Loucy (cell line): ENCODE measurements around the gene ZNF69.
"Not testable (repeated sequence)": the region's sequence is repeated elsewhere in the genome, so short reads cannot be mapped to it uniquely, and the experiment has no call there.

Source experiments
- H2AFZ ChIP-seq: fragments of 200-600 bp; sonication (generic); 2 replicates; pipeline ENCODE4 v1.6.0; 2016; ENCODE audit warnings: antibody characterized with exemption, mild to moderate bottlenecking, low read length, moderate library complexity
- H3F3A ChIP-seq: fragments of 200-600 bp; 2 replicates; pipeline ENCODE4 v1.6.0; 2016; ENCODE audit warnings: antibody characterized with exemption, low read depth, mild to moderate bottlenecking
- H3K27me3 ChIP-seq: fragments of 200-600 bp; sonication (generic); 2 replicates; pipeline ENCODE4 v1.6.1; 2014; ENCODE audit warnings: low read length, mild to moderate bottlenecking; ENCODE audit not compliant: insufficient read depth, poor library complexity, severe bottlenecking
- H3K36me3 ChIP-seq: fragments of 200-600 bp; sonication (generic); 2 replicates; pipeline ENCODE4 v1.6.1; 2016; ENCODE audit warnings: low read length; ENCODE audit not compliant: insufficient read depth
- H3K4me1 ChIP-seq: fragments of 200-600 bp; sonication (generic); 2 replicates; pipeline ENCODE4 v1.5.1; 2014; ENCODE audit warnings: low read length, mild to moderate bottlenecking; ENCODE audit not compliant: insufficient read depth, poor library complexity, severe bottlenecking
- H3K4me2 ChIP-seq: fragments of 200-600 bp; sonication (generic); 2 replicates; pipeline ENCODE4 v1.6.0; 2014; ENCODE audit warnings: antibody characterized with exemption, low read length, low read depth, mild to moderate bottlenecking; ENCODE audit not compliant: poor library complexity, severe bottlenecking
- H3K4me3 ChIP-seq: fragments of 200-600 bp; sonication (generic); 2 replicates; pipeline ENCODE4 v1.5.1; 2014; ENCODE audit warnings: low read length, mild to moderate bottlenecking, mixed read lengths; ENCODE audit not compliant: poor library complexity, severe bottlenecking
- H3K79me2 ChIP-seq: fragments of 200-600 bp; sonication (generic); 2 replicates; pipeline ENCODE4 v1.6.1; 2014; ENCODE audit warnings: low read length; ENCODE audit not compliant: insufficient read depth
- H3K9ac ChIP-seq: fragments of 200-600 bp; sonication (generic); 2 replicates; pipeline ENCODE4 v1.6.0; 2014; ENCODE audit warnings: mild to moderate bottlenecking, low read depth, low read length, moderate library complexity; ENCODE audit not compliant: poor library complexity, severe bottlenecking
- H3K9me2 ChIP-seq: fragments of 200-600 bp; sonication (generic); replicated peaks from 2 replicates; pipeline ENCODE4 v1.6.1; 2016; ENCODE audit warnings: low read depth, low read length, mixed read lengths
- H3K9me3 ChIP-seq: fragments of 200-600 bp; sonication (generic); 2 replicates; pipeline ENCODE4 v1.6.1; 2014; ENCODE audit warnings: mild to moderate bottlenecking, antibody characterized with exemption, low read length, low read depth; ENCODE audit not compliant: insufficient read depth
- H4K20me1 ChIP-seq: fragments of 200-600 bp; sonication (generic); 2 replicates; pipeline ENCODE4 v1.6.0; 2014; ENCODE audit warnings: antibody characterized with exemption, low read length, mild to moderate bottlenecking; ENCODE audit not compliant: insufficient read depth, poor library complexity, severe bottlenecking
- CTCF ChIP-seq: fragments of 200-600 bp; sonication (generic); conservative IDR thresholded peaks from 2 replicates; pipeline ENCODE4 v1.5.1; 2014; ENCODE audit warnings: mild to moderate bottlenecking, antibody characterized with exemption, low read length
- EZH2phosphoT487 ChIP-seq: fragments of 200-600 bp; IDR thresholded peaks from 2 replicates; pipeline ENCODE4 v1.6.1; 2018; ENCODE audit warnings: antibody characterized with exemption, mild to moderate bottlenecking, moderate library complexity, borderline replicate concordance

ZNF69 gene

GRCh38 chr19:11887611-11888531 is at the start of gene ZNF69:
Gene ZNF69, plus strand, starts transcription at chr19:11887782. Its CDS starts 142 bp downstream, at chr19:11887924.
- Histone ChIP-seq H3K36me3 (no peaks in the 10 kb centered on the region), H3K27me3 (no peaks in the 10 kb centered on the region), H2AFZ (peak within 1 kb of the TSS; percentile 88), H4K20me1 (no peaks in the 10 kb centered on the region), H3K4me1 (peaks cover 12% of the 10 kb centered on the region), H3K9ac (peak within 1 kb of the TSS; percentile 77), H3F3A (no peaks in the 10 kb centered on the region), H3K9me2 (no peaks in the 10 kb centered on the region), H3K4me3 (peak within 1 kb of the TSS; percentile 88), H3K79me2 (peaks cover 8% of the 10 kb centered on the region), H3K9me3 (no peaks in the 10 kb centered on the region), H3K4me2 (peak within 1 kb of the TSS; percentile 76)
- TF ChIP-seq CTCF (no peak; the same call in 1 of the 2 replicates), EZH2phosphoT487 (no peak)

- H3K9me2 ChIP-seq: no peaks in the 10 kb centered on the region
- TF ChIP-seq EZH2phosphoT487 (no peak), CTCF (no peak)
- peaks cover 6% of the 10 kb centered on the region for H3K4me1 ChIP-seq
- no peaks in the 10 kb centered on the region for H3K36me3 ChIP-seq
- no peaks in the 10 kb centered on the region for H3K9me3 ChIP-seq
- H3K9ac ChIP-seq: no peak overlapping the region
- no peak overlapping the region for H2AFZ ChIP-seq
- H3F3A ChIP-seq: no peaks in the 10 kb centered on the region
- no peak overlapping the region for H3K4me3 ChIP-seq
- H3K27me3 ChIP-seq: no peaks in the 10 kb centered on the region
- peaks cover 1% of the 10 kb centered on the region; the same call in 1 of the 2 replicates for H3K79me2 ChIP-seq
- H4K20me1 ChIP-seq: no peaks in the 10 kb centered on the region
- no peak overlapping the region for H3K4me2 ChIP-seq
Observed at GRCh38 chr19:11843722-11844121, 43.9 kb upstream of the ZNF69 start.

GRCh38 chr19:11847615-11848014 is 40.0 kb upstream of the ZNF69 start:
- 0 out of 2 replicates have a peak, but pooled peaks have one; percentile 9 for TF ChIP-seq CTCF
- not testable (repeated sequence) for H2AFZ ChIP-seq, H3K27me3 ChIP-seq, H3K4me2 ChIP-seq, H3K9me2 ChIP-seq, H3K4me3 ChIP-seq, H3F3A ChIP-seq, H3K9ac ChIP-seq, H4K20me1 ChIP-seq, H3K36me3 ChIP-seq, H3K9me3 ChIP-seq, H3K4me1 ChIP-seq
- H3K79me2 ChIP-seq: peaks cover 40% of the 10 kb centered on the region
